D341Med (cell line): Measurements from ENCODE around the gene LONP1.
A peak's percentile ranks its signal among the peaks of the same experiment; 100 is the strongest.
"Not testable (repeated sequence)": the region's sequence is repeated elsewhere in the genome, so short reads cannot be mapped to it uniquely, and the experiment has no call there.

Source experiments
- DNase-seq: peaks from one replicate; pipeline ENCODE4 v3.0.0; 2012; ENCODE audit warnings: low spot score

The LONP1 gene

GRCh38 chr19:5693195-5694166, 26.5 kb downstream of the LONP1 start:
- no peak for DNase-seq

GRCh38 chr19:5692723-5693194, 27.2 kb downstream of the LONP1 start:
- DNase-seq: no peak

GRCh38 chr19:5691822-5692722, 27.9 kb downstream of the LONP1 start:
- DNase-seq: no peak

GRCh38 chr19:5690955-5691821, 28.8 kb downstream of the LONP1 start:
- no peak for DNase-seq

- DNase-seq: peak; percentile 93
Observed at GRCh38 chr19:5690125-5690954, 29.6 kb downstream of the LONP1 start, which contains the start of gene RPL36. Gene RPL36 (plus strand): TSS chr19:5690295. CDS start chr19:5690508, 213 bp downstream.

GRCh38 chr19:5688262-5688881, 31.6 kb downstream of the LONP1 start:
- DNase-seq: not testable (repeated sequence)

- DNase-seq: no peak
Observed at GRCh38 chr19:5687360-5688198, 32.4 kb downstream of the LONP1 start.

- DNase-seq: peak; percentile 97
Observed at GRCh38 chr19:5686647-5687359, 33.1 kb downstream of the LONP1 start.

GRCh38 chr19:5686326-5686646, 33.7 kb downstream of the LONP1 start:
- no peak for DNase-seq

- no peak for DNase-seq
Observed at GRCh38 chr19:5684694-5685430, 35.1 kb downstream of the LONP1 start.

- no peak for DNase-seq
Observed at GRCh38 chr19:5683177-5683886, 36.6 kb downstream of the LONP1 start.

- DNase-seq: no peak
Observed at GRCh38 chr19:5682107-5682482, 37.9 kb downstream of the LONP1 start.

- no peak for DNase-seq
Observed at GRCh38 chr19:5681391-5682106, 38.4 kb downstream of the LONP1 start.

- DNase-seq: peak; percentile 98
Observed at GRCh38 chr19:5680437-5681368, 39.2 kb downstream of the LONP1 start, which contains the start of the genes HSD11B1L and MICOS13. Gene HSD11B1L (plus strand): TSS chr19:5681027. CDS start chr19:5684833, 3,806 bp downstream. Gene MICOS13 (minus strand): TSS chr19:5680516. CDS start chr19:5680486, 30 bp downstream.

- peak; percentile 57 for DNase-seq
Observed at GRCh38 chr19:5680084-5680436, 39.9 kb downstream of the LONP1 start.
